GM12878 (cell line): Measurements from ENCODE around the gene WWOX. TPM values are rescaled to one million over a fixed set of nuclear protein-coding genes. Genes with fewer than 3 reads are reported as not detected.

Source experiments
- ATAC-seq: fragments of 200-7000 bp; cut with Tn5 transposase; 3 replicates; pipeline ENCODE4 v1.9.1; 2020; ENCODE audit warnings: mild to moderate bottlenecking, moderate library complexity
- BruUV-seq: library from RNA; stranded (reverse); fragments of 400-500 nt; replicated peaks from 2 replicates; lab custom pipeline; 2021; lab: Mats Ljungman, UMichigan
- CTCF ChIA-PET: fragments of 300-600 bp; sonication (Branson Sonifier 250); formaldehyde crosslinking; extraction: SDS; loops from one replicate; lab custom pipeline; 2021; ENCODE audit warnings: inconsistent platforms; lab: Yijun Ruan, JAX
- POLR2A ChIA-PET: fragments of 350-600 bp; formaldehyde crosslinking; extraction: SDS; loops from one replicate; lab custom pipeline; 2021; ENCODE audit warnings: inconsistent platforms; lab: Charles Lee
- RAD21 ChIA-PET: fragments of 300-600 bp; sonication (Branson Sonifier 250); formaldehyde crosslinking; loops from one replicate; lab custom pipeline; 2023; ENCODE audit warnings: antibody characterized with exemption; ENCODE audit not compliant: unreplicated experiment; lab: Charles Lee
- SMC1A ChIA-PET: fragments of 300-600 bp; sonication (Branson Sonifier 250); formaldehyde crosslinking; loops from one replicate; lab custom pipeline; 2023; ENCODE audit not compliant: unreplicated experiment, uncharacterized antibody; lab: Charles Lee
- DNase-seq: peaks from one replicate; pipeline ENCODE4 v3.0.0-alpha.2; 2011; ENCODE audit warnings: low read depth, low spot score
- FAIRE-seq: peaks from 3 replicates; lab custom pipeline; 2011; peaks lifted over from hg19 to GRCh38; lab: Jason Lieb, UNC
- H2AFZ ChIP-seq: 2 replicates; pipeline ENCODE4 v1.6.0; 2011; ENCODE audit warnings: low read depth, low read length, control low read depth; ENCODE audit not compliant: control insufficient read depth
- H3K27ac ChIP-seq: 2 replicates; pipeline ENCODE4 v1.5.1; 2011; ENCODE audit warnings: control low read depth; ENCODE audit not compliant: control insufficient read depth, insufficient read depth
- H3K27me3 ChIP-seq, 2 experiments: replicated peaks in 1 of 2; 2 replicates each; pipeline versions ENCODE4 v1.6.0 to v1.6.1; 2011; ENCODE audit warnings: low read length in 1 of 2; ENCODE audit not compliant: control insufficient read depth in 2 of 2, insufficient read depth in 2 of 2
- H3K36me3 ChIP-seq, 2 experiments: 2 replicates each; pipeline ENCODE4 v1.5.1; 2011; ENCODE audit warnings: low read length in 1 of 2; ENCODE audit not compliant: control insufficient read depth in 2 of 2, insufficient read depth in 2 of 2
- H3K4me1 ChIP-seq: 2 replicates; pipeline ENCODE4 v1.6.1; 2011; ENCODE audit warnings: mild to moderate bottlenecking, low read length, moderate library complexity, mixed read lengths; ENCODE audit not compliant: control insufficient read depth, insufficient read depth
- H3K4me2 ChIP-seq: 2 replicates; pipeline ENCODE4 v1.6.0; 2011; ENCODE audit warnings: control low read depth; ENCODE audit not compliant: control insufficient read depth, insufficient read depth
- H3K4me3 ChIP-seq: fragments of 200-600 bp; sonication (generic); 2 replicates; pipeline ENCODE4 v1.5.1; 2016
- H3K79me2 ChIP-seq: 2 replicates; pipeline ENCODE4 v1.6.0; 2011; ENCODE audit warnings: low read length; ENCODE audit not compliant: control insufficient read depth, insufficient read depth
- H3K9ac ChIP-seq: 2 replicates; pipeline ENCODE4 v1.8.0; 2011; ENCODE audit warnings: low read length, control low read depth, mixed read lengths; ENCODE audit not compliant: control insufficient read depth, insufficient read depth
- H3K9me3 ChIP-seq: replicated peaks from 3 replicates; pipeline ENCODE4 v1.5.1; 2011; ENCODE audit warnings: mild to moderate bottlenecking, low read length; ENCODE audit not compliant: control insufficient read depth, insufficient read depth
- H4K20me1 ChIP-seq: 2 replicates; pipeline ENCODE4 v1.6.0; 2011; ENCODE audit not compliant: control insufficient read depth, insufficient read depth
- BCL11A ChIP-seq: IDR thresholded peaks from 2 replicates; pipeline ENCODE4 v1.6.1; 2011; ENCODE audit warnings: low read depth, low read length
- CHD1 ChIP-seq: IDR thresholded peaks from 2 replicates; pipeline ENCODE4 v1.6.1; 2012; ENCODE audit warnings: low read depth, low read length, improper control_type of control experiment
- IKZF1 ChIP-seq: fragments of 450-650 bp; conservative IDR thresholded peaks from 2 replicates; pipeline ENCODE4 v1.6.1; 2017; ENCODE audit warnings: antibody characterized with exemption, mild to moderate bottlenecking
- YY1 ChIP-seq: IDR thresholded peaks from 2 replicates; pipeline ENCODE4 v1.6.1; 2011; ENCODE audit warnings: low read depth, mild to moderate bottlenecking, low read length
- ZNF24 ChIP-seq: fragments of 450-650 bp; IDR thresholded peaks from 2 replicates; pipeline ENCODE4 v1.6.1; 2017; ENCODE audit warnings: antibody characterized with exemption, mild to moderate bottlenecking
- ZNF274 ChIP-seq: IDR thresholded peaks from one replicate; pipeline ENCODE4 v1.8.0; 2011; ENCODE audit not compliant: insufficient read length, insufficient read depth
- WGBS: methylation state at CpG from one replicate; pipeline ENCODE4 v1.1.6; 2016; ENCODE audit warnings: low lambda C conversion rate; ENCODE audit not compliant: insufficient replicate concordance, insufficient coverage; ENCODE audit errors: missing lambda C conversion rate; 5-methylcytosine and 5-hydroxymethylcytosine counted together
- in situ Hi-C: fragments of 300-500 bp; cut with MboI; formaldehyde crosslinking; loops from 9 replicates; pipeline ENCODE4 v1.14.3; 2018; ENCODE audit warnings: mixed read lengths
- intact Hi-C: fragments of 100-400 bp; cut with micrococcal nuclease; formaldehyde crosslinking; loops from one replicate; pipeline ENCODE4 v1.14.2; 2022; ENCODE audit not compliant: unreplicated experiment
- polyA plus RNA-seq, 11 experiments: library from polyadenylated mRNA; depleted of rRNA in 4 of 11; unstranded in 6 of 11; stranded (reverse) in 5 of 11; fragments of >200 nt; fragmentation: Nextera tagmentation in 4 of 11; fragmentation: Illumina TruSeq in 1 of 11; extraction: Ambion mirVana in 4 of 11; extraction: Trizol in 1 of 11; gene quantifications; 1 replicate in 1 of 11; 2 replicates in 10 of 11; pipeline versions ENCODE4 v1.2.1 to v1.2.3, GENCODE V29; 2011 to 2016; ENCODE audit warnings: inconsistent platforms in 2 of 11, missing spikeins in 2 of 11, low read depth in 1 of 11
- total RNA-seq, 4 experiments: library from RNA; depleted of rRNA in 3 of 4; stranded (reverse); fragments of >200 nt in 3 of 4; fragmentation: Illumina TruSeq in 1 of 4; extraction: Trizol in 1 of 4; gene quantifications; 2 replicates each; pipeline versions ENCODE4 v1.2.1 to v1.2.3, GENCODE V29; 2013 to 2021
- TF ChIP-seq, protein P1 (sequence below): fragments of 450-650 bp; IDR thresholded peaks from 2 replicates; pipeline ENCODE4 v1.6.1; 2017; ENCODE audit warnings: antibody characterized with exemption, mild to moderate bottlenecking, moderate library complexity
- TF ChIP-seq, protein P2 (sequence below): fragments of 450-650 bp; IDR thresholded peaks from 2 replicates; pipeline ENCODE4 v1.6.1; 2017; ENCODE audit warnings: low read depth, mild to moderate bottlenecking, moderate library complexity
- TF ChIP-seq, protein P3 (sequence below): fragments of 450-650 bp; IDR thresholded peaks from 2 replicates; pipeline ENCODE4 v1.6.1; 2018; ENCODE audit warnings: mild to moderate bottlenecking, low read depth, moderate library complexity; ENCODE audit not compliant: partially characterized antibody
- TF ChIP-seq, protein P4 (sequence below): fragments of 450-650 bp; IDR thresholded peaks from 2 replicates; pipeline ENCODE4 v1.6.1; 2018; ENCODE audit warnings: borderline replicate concordance, mild to moderate bottlenecking; ENCODE audit not compliant: partially characterized antibody
- TF ChIP-seq, protein P5 (sequence below): fragments of 450-650 bp; formaldehyde crosslinking; IDR thresholded peaks from 2 replicates; pipeline ENCODE4 v1.4.0; 2020; ENCODE audit warnings: mild to moderate bottlenecking, moderate library complexity

Gene WWOX
- total and polyA plus RNA-seq, 10 of the 15 experiments (the other 5 are each of a cell fraction or from before 2014, with no cell fraction given), result 2.8 to 24.4 (median 17.8) TPM

DNA sequence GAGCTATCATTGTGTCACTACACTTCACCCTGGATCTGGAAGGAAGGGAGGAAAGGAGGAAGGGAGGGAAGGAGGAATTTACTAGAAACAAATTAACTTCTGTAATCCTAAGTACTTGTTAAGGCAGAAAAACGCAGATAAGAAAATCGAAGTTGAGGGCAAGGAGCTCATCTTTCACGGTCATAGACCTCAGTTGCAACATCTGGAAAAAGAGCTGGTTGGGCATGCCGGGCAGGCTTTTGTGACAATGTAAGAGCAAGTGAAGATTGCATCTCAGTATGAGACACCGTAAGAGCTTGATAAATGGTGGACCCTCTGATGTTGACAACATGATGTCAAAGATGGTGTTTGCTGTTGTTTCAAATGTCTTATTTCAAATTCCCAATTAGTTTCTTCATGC lies 779.6 kb downstream of the WWOX start:
- no TSS peak for BruUV-seq
- TF ChIP-seq, protein P1, sequence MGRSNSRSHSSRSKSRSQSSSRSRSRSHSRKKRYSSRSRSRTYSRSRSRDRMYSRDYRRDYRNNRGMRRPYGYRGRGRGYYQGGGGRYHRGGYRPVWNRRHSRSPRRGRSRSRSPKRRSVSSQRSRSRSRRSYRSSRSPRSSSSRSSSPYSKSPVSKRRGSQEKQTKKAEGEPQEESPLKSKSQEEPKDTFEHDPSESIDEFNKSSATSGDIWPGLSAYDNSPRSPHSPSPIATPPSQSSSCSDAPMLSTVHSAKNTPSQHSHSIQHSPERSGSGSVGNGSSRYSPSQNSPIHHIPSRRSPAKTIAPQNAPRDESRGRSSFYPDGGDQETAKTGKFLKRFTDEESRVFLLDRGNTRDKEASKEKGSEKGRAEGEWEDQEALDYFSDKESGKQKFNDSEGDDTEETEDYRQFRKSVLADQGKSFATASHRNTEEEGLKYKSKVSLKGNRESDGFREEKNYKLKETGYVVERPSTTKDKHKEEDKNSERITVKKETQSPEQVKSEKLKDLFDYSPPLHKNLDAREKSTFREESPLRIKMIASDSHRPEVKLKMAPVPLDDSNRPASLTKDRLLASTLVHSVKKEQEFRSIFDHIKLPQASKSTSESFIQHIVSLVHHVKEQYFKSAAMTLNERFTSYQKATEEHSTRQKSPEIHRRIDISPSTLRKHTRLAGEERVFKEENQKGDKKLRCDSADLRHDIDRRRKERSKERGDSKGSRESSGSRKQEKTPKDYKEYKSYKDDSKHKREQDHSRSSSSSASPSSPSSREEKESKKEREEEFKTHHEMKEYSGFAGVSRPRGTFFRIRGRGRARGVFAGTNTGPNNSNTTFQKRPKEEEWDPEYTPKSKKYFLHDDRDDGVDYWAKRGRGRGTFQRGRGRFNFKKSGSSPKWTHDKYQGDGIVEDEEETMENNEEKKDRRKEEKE, result no peak
- TF ChIP-seq, protein P2, sequence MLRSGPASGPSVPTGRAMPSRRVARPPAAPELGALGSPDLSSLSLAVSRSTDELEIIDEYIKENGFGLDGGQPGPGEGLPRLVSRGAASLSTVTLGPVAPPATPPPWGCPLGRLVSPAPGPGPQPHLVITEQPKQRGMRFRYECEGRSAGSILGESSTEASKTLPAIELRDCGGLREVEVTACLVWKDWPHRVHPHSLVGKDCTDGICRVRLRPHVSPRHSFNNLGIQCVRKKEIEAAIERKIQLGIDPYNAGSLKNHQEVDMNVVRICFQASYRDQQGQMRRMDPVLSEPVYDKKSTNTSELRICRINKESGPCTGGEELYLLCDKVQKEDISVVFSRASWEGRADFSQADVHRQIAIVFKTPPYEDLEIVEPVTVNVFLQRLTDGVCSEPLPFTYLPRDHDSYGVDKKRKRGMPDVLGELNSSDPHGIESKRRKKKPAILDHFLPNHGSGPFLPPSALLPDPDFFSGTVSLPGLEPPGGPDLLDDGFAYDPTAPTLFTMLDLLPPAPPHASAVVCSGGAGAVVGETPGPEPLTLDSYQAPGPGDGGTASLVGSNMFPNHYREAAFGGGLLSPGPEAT, result no peak
- TF ChIP-seq YY1 (no peak), IKZF1 (no peak), BCL11A (no peak), CHD1 (no peak), ZNF24 (no peak), ZNF274 (no peak)
- TF ChIP-seq, protein P3, sequence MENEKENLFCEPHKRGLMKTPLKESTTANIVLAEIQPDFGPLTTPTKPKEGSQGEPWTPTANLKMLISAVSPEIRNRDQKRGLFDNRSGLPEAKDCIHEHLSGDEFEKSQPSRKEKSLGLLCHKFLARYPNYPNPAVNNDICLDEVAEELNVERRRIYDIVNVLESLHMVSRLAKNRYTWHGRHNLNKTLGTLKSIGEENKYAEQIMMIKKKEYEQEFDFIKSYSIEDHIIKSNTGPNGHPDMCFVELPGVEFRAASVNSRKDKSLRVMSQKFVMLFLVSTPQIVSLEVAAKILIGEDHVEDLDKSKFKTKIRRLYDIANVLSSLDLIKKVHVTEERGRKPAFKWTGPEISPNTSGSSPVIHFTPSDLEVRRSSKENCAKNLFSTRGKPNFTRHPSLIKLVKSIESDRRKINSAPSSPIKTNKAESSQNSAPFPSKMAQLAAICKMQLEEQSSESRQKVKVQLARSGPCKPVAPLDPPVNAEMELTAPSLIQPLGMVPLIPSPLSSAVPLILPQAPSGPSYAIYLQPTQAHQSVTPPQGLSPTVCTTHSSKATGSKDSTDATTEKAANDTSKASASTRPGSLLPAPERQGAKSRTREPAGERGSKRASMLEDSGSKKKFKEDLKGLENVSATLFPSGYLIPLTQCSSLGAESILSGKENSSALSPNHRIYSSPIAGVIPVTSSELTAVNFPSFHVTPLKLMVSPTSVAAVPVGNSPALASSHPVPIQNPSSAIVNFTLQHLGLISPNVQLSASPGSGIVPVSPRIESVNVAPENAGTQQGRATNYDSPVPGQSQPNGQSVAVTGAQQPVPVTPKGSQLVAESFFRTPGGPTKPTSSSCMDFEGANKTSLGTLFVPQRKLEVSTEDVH, result no peak
- TF ChIP-seq, protein P4, sequence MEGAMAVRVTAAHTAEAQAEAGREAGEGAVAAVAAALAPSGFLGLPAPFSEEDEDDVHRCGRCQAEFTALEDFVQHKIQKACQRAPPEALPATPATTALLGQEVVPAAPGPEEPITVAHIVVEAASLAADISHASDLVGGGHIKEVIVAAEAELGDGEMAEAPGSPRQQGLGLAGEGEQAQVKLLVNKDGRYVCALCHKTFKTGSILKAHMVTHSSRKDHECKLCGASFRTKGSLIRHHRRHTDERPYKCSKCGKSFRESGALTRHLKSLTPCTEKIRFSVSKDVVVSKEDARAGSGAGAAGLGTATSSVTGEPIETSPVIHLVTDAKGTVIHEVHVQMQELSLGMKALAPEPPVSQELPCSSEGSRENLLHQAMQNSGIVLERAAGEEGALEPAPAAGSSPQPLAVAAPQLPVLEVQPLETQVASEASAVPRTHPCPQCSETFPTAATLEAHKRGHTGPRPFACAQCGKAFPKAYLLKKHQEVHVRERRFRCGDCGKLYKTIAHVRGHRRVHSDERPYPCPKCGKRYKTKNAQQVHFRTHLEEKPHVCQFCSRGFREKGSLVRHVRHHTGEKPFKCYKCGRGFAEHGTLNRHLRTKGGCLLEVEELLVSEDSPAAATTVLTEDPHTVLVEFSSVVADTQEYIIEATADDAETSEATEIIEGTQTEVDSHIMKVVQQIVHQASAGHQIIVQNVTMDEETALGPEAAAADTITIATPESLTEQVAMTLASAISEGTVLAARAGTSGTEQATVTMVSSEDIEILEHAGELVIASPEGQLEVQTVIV, result no peak
- TF ChIP-seq, protein P5, sequence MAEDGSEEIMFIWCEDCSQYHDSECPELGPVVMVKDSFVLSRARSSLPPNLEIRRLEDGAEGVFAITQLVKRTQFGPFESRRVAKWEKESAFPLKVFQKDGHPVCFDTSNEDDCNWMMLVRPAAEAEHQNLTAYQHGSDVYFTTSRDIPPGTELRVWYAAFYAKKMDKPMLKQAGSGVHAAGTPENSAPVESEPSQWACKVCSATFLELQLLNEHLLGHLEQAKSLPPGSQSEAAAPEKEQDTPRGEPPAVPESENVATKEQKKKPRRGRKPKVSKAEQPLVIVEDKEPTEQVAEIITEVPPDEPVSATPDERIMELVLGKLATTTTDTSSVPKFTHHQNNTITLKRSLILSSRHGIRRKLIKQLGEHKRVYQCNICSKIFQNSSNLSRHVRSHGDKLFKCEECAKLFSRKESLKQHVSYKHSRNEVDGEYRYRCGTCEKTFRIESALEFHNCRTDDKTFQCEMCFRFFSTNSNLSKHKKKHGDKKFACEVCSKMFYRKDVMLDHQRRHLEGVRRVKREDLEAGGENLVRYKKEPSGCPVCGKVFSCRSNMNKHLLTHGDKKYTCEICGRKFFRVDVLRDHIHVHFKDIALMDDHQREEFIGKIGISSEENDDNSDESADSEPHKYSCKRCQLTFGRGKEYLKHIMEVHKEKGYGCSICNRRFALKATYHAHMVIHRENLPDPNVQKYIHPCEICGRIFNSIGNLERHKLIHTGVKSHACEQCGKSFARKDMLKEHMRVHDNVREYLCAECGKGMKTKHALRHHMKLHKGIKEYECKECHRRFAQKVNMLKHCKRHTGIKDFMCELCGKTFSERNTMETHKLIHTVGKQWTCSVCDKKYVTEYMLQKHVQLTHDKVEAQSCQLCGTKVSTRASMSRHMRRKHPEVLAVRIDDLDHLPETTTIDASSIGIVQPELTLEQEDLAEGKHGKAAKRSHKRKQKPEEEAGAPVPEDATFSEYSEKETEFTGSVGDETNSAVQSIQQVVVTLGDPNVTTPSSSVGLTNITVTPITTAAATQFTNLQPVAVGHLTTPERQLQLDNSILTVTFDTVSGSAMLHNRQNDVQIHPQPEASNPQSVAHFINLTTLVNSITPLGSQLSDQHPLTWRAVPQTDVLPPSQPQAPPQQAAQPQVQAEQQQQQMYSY (CRISPR knock-in tag), result no peak

More for the DNA sequence above, 779.6 kb downstream of the WWOX start:
- no peak overlapping the region for H3K4me2 ChIP-seq
- H3K4me1 ChIP-seq, result no peaks in the 10 kb centered on the region
- intact Hi-C loops (no loop called here), in situ Hi-C loops (no loop called here)
- H3K27ac ChIP-seq, result no peak overlapping the region
- no peaks in the 10 kb centered on the region for H3K79me2 ChIP-seq
- no peak overlapping the region for H3K4me3 ChIP-seq
- no peak for DNase-seq
- ATAC-seq, result no peak
- SMC1A ChIA-PET, result no interaction called here
- H3K9me3 ChIP-seq, result no peaks in the 10 kb centered on the region
- WGBS, result 20% methylated on average over 5 of the region's 5 CpGs
- no peaks in the 10 kb centered on the region for H3K27me3 ChIP-seq
- RAD21 ChIA-PET, result no interaction called here
- H2AFZ ChIP-seq, result no peak overlapping the region
- CTCF ChIA-PET, result no interaction called here
- H3K9ac ChIP-seq, result no peak overlapping the region
- POLR2A ChIA-PET, result no interaction called here
- no peaks in the 10 kb centered on the region for H4K20me1 ChIP-seq
- FAIRE-seq, result no peak
- no peaks in the 10 kb centered on the region for H3K36me3 ChIP-seq
